OCI-LY1 (cell line): ENCODE measurements around the gene HDDC3.

Experiments
- H2AFZ ChIP-seq: fragments of 200-600 bp; sonication (generic), shearing (Covaris generic); 2 replicates; pipeline ENCODE4 v1.6.0; 2014; ENCODE audit warnings: antibody characterized with exemption, mild to moderate bottlenecking, low read length
- H3F3A ChIP-seq: fragments of 200-600 bp; sonication (generic), shearing (Covaris generic); 2 replicates; pipeline ENCODE4 v1.6.0; 2014; ENCODE audit warnings: mild to moderate bottlenecking, antibody characterized with exemption, low read length, moderate library complexity; ENCODE audit not compliant: insufficient read depth
- H3K27ac ChIP-seq: fragments of 200-600 bp; sonication (generic); 2 replicates; pipeline ENCODE4 v1.5.1; 2014; ENCODE audit warnings: low read length, mixed run types, mild to moderate bottlenecking, low read depth; ENCODE audit not compliant: poor library complexity, severe bottlenecking
- H3K27me3 ChIP-seq: fragments of 200-600 bp; sonication (generic); 2 replicates; pipeline ENCODE4 v1.6.0; 2014; ENCODE audit warnings: antibody characterized with exemption, mild to moderate bottlenecking, low read length, moderate library complexity; ENCODE audit not compliant: insufficient read depth
- H3K36me3 ChIP-seq: fragments of 200-600 bp; sonication (generic); 2 replicates; pipeline ENCODE4 v1.6.1; 2014; ENCODE audit warnings: mild to moderate bottlenecking, antibody characterized with exemption, low read length, moderate library complexity, mixed read lengths; ENCODE audit not compliant: insufficient read depth
- H3K4me1 ChIP-seq: fragments of 200-600 bp; sonication (generic); 2 replicates; pipeline ENCODE4 v1.5.1; 2014; ENCODE audit warnings: mild to moderate bottlenecking, low read length, moderate library complexity; ENCODE audit not compliant: insufficient read depth, severe bottlenecking
- H3K4me2 ChIP-seq: fragments of 200-600 bp; sonication (generic), shearing (Covaris generic); 2 replicates; pipeline ENCODE4 v1.6.1; 2014; ENCODE audit warnings: low read length
- H3K4me3 ChIP-seq: fragments of 200-600 bp; sonication (generic); 2 replicates; pipeline ENCODE4 v1.5.1; 2014; ENCODE audit warnings: low read length, low read depth, mild to moderate bottlenecking, mixed read lengths; ENCODE audit not compliant: poor library complexity, severe bottlenecking
- H3K79me2 ChIP-seq: fragments of 200-600 bp; shearing (Covaris generic); 2 replicates; pipeline ENCODE4 v1.6.1; 2016; ENCODE audit warnings: mixed run types, low read length, mixed read lengths; ENCODE audit not compliant: insufficient read depth
- H3K9ac ChIP-seq: fragments of 200-600 bp; sonication (generic), shearing (Covaris generic); 2 replicates; pipeline ENCODE4 v1.6.1; 2014; ENCODE audit warnings: mild to moderate bottlenecking, low read length, mixed read lengths
- H3K9me2 ChIP-seq: fragments of 200-600 bp; sonication (generic), shearing (Covaris generic); 2 replicates; pipeline ENCODE4 v1.6.1; 2014; ENCODE audit warnings: low read depth, mild to moderate bottlenecking, low read length, mixed read lengths
- H3K9me3 ChIP-seq: fragments of 200-600 bp; shearing (Covaris generic); 2 replicates; pipeline ENCODE4 v1.6.1; 2014; ENCODE audit warnings: low read length, mixed read lengths
- H4K20me1 ChIP-seq: fragments of 200-600 bp; sonication (generic), shearing (Covaris generic); 2 replicates; pipeline ENCODE4 v1.6.0; 2016; ENCODE audit warnings: mild to moderate bottlenecking, low read length; ENCODE audit not compliant: insufficient read depth
- EZH2 ChIP-seq: fragments of 200-600 bp; sonication (generic), shearing (Covaris generic); IDR thresholded peaks from 2 replicates; pipeline ENCODE4 v1.8.0; 2017; ENCODE audit warnings: borderline replicate concordance, mixed run types, mild to moderate bottlenecking, antibody characterized with exemption, low read length, moderate library complexity, mixed read lengths
- TF ChIP-seq, protein P1 (sequence below): fragments of 200-600 bp; sonication (generic), shearing (Covaris generic); IDR thresholded peaks from 2 replicates; pipeline ENCODE4 v1.5.1; 2017; ENCODE audit warnings: mild to moderate bottlenecking, antibody characterized with exemption, low read length, moderate library complexity, mixed read lengths

The HDDC3 gene

DNA sequence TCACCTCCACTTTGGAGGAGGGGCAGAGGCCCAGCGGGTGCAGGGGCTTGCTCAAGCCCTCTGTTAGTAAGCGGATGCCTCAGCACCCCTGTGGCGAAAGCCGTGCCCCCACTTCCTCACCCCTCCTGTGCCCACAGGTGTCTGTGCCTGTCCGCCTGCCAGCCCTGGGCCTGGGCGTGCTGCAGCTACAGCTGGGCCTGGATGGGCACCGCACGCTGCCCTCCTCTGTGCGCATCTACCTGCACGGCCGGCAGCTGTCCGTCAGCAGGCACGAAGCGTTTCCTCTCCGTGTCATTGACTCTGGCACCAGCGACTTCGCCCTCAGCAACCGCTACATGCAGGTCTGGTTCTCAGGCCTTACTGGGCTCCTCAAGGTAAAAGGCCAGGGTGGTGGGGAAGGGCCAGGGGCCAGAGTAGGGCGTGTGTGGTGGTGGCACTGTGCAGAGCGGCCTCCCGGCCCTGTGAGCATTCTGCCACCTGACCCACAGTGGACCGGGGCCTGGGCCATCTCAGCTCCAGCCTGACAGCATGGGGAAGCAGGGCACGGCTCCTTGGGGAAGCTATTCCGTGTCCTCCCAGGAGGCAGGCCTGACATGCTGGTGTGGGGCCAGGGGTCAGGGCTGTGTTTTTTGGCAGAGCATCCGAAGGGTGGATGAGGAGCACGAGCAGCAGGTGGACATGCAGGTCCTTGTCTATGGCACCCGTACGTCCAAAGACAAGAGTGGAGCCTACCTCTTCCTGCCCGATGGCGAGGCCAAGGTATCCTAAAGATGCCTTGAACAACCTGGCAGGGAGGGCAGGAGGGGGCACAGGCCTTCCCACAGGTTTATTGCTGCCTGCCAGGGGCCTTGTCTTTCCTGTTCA, 20.2 kb downstream of the HDDC3 start:
- no peak overlapping the region for H3K27ac ChIP-seq
- no peaks in the 10 kb centered on the region for H3K27me3 ChIP-seq
- H3K79me2 ChIP-seq: no peaks in the 10 kb centered on the region
- TF ChIP-seq, protein P1, sequence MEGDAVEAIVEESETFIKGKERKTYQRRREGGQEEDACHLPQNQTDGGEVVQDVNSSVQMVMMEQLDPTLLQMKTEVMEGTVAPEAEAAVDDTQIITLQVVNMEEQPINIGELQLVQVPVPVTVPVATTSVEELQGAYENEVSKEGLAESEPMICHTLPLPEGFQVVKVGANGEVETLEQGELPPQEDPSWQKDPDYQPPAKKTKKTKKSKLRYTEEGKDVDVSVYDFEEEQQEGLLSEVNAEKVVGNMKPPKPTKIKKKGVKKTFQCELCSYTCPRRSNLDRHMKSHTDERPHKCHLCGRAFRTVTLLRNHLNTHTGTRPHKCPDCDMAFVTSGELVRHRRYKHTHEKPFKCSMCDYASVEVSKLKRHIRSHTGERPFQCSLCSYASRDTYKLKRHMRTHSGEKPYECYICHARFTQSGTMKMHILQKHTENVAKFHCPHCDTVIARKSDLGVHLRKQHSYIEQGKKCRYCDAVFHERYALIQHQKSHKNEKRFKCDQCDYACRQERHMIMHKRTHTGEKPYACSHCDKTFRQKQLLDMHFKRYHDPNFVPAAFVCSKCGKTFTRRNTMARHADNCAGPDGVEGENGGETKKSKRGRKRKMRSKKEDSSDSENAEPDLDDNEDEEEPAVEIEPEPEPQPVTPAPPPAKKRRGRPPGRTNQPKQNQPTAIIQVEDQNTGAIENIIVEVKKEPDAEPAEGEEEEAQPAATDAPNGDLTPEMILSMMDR: no peak
- no peak for TF ChIP-seq EZH2
- H3K4me2 ChIP-seq: no peak overlapping the region
- H3K9me2 ChIP-seq: no peaks in the 10 kb centered on the region
- H3K9me3 ChIP-seq: no peaks in the 10 kb centered on the region
- H2AFZ ChIP-seq: no peak overlapping the region
- H3F3A ChIP-seq: peaks cover 4% of the 10 kb centered on the region; the same call in 1 of the 2 replicates
- H3K4me3 ChIP-seq: no peak overlapping the region
- peaks cover 51% of the 10 kb centered on the region; the same call in 1 of the 2 replicates for H3K36me3 ChIP-seq
- H3K9ac ChIP-seq: no peak overlapping the region
- peaks cover 19% of the 10 kb centered on the region for H3K4me1 ChIP-seq
- no peaks in the 10 kb centered on the region for H4K20me1 ChIP-seq

GRCh38 chr15:90911302-90911623, 21.1 kb downstream of the HDDC3 start:
- H3K79me2 ChIP-seq: no peaks in the 10 kb centered on the region
- peaks cover 15% of the 10 kb centered on the region for H3K4me1 ChIP-seq
- no peaks in the 10 kb centered on the region for H3K9me3 ChIP-seq
- no peak overlapping the region for H3K27ac ChIP-seq
- no peak overlapping the region for H3K4me2 ChIP-seq
- H3K9ac ChIP-seq: no peak overlapping the region
- no peaks in the 10 kb centered on the region for H3K9me2 ChIP-seq
- peaks cover 4% of the 10 kb centered on the region; the same call in 1 of the 2 replicates for H3F3A ChIP-seq
- no peak overlapping the region for H3K4me3 ChIP-seq
- H2AFZ ChIP-seq: no peak overlapping the region
- H3K36me3 ChIP-seq: peaks cover 58% of the 10 kb centered on the region; the same call in 1 of the 2 replicates
- TF ChIP-seq EZH2: no peak
- TF ChIP-seq, protein P1: no peak
- H4K20me1 ChIP-seq: no peaks in the 10 kb centered on the region
- no peaks in the 10 kb centered on the region for H3K27me3 ChIP-seq

- Histone ChIP-seq H3K27ac (no peak overlapping the region), H3K79me2 (no peaks in the 10 kb centered on the region), H3K9me2 (no peaks in the 10 kb centered on the region), H4K20me1 (no peaks in the 10 kb centered on the region), H2AFZ (no peak overlapping the region), H3F3A (peaks cover 4% of the 10 kb centered on the region; the same call in 1 of the 2 replicates), H3K36me3 (peaks cover 63% of the 10 kb centered on the region), H3K4me3 (no peak overlapping the region), H3K4me1 (peaks cover 9% of the 10 kb centered on the region), H3K9ac (no peak overlapping the region), H3K27me3 (no peaks in the 10 kb centered on the region), H3K4me2 (no peak overlapping the region), H3K9me3 (no peaks in the 10 kb centered on the region)
- TF ChIP-seq, protein P1: no peak
- no peak for TF ChIP-seq EZH2
These were observed 21.7 kb downstream of the HDDC3 start for GRCh38 chr15:90910441-90911301.
